Neural cell (in vitro differentiated cells): ENCODE results near the gene THAP4. TPM values are rescaled to one million over a fixed set of nuclear protein-coding genes. Genes with fewer than 3 reads are reported as not detected.

Experiments used
- H2AFZ ChIP-seq: fragments of 200-600, 300-800 bp; sonication (generic), shearing (Covaris generic); 2 replicates; pipeline ENCODE4 v1.6.0; 2014; ENCODE audit warnings: low read depth, mild to moderate bottlenecking, antibody characterized with exemption, low read length, moderate library complexity
- H3F3A ChIP-seq: fragments of 200-600 bp; shearing (Covaris generic); 2 replicates; pipeline ENCODE4 v1.6.1; 2016; ENCODE audit warnings: mild to moderate bottlenecking, moderate library complexity, mixed read lengths, antibody characterized with exemption, low read length; ENCODE audit not compliant: insufficient read depth, poor library complexity, severe bottlenecking
- H3K27ac ChIP-seq: fragments of 200-600, 300-800 bp; sonication (generic), shearing (Covaris generic); 2 replicates; pipeline ENCODE4 v1.5.1; 2014; ENCODE audit warnings: mild to moderate bottlenecking, low read length, moderate library complexity
- H3K27me3 ChIP-seq: fragments of 300-800, 200-600 bp; sonication (generic), shearing (Covaris generic); 2 replicates; pipeline ENCODE4 v1.6.0; 2014; ENCODE audit warnings: mild to moderate bottlenecking, low read depth, low read length, moderate library complexity; ENCODE audit not compliant: insufficient read depth
- H3K36me3 ChIP-seq: fragments of 300-800, 200-600 bp; sonication (generic), shearing (Covaris generic); 2 replicates; pipeline ENCODE4 v1.5.1; 2014; ENCODE audit warnings: mild to moderate bottlenecking, antibody characterized with exemption, low read length, moderate library complexity; ENCODE audit not compliant: insufficient read depth
- H3K4me2 ChIP-seq: fragments of 300-800, 200-600 bp; sonication (generic), shearing (Covaris generic); 2 replicates; pipeline ENCODE4 v1.6.0; 2014; ENCODE audit warnings: mild to moderate bottlenecking, low read length
- H3K4me3 ChIP-seq: fragments of 300-800, 200-600 bp; sonication (generic), shearing (Covaris generic); 2 replicates; pipeline ENCODE4 v1.5.1; 2014; ENCODE audit warnings: mild to moderate bottlenecking, low read length, moderate library complexity
- H3K79me2 ChIP-seq: fragments of 200-600 bp; shearing (Covaris generic); replicated peaks from 2 replicates; pipeline ENCODE4 v1.6.0; 2014; ENCODE audit warnings: mild to moderate bottlenecking, low read length, moderate library complexity; ENCODE audit not compliant: insufficient read depth
- H3K9ac ChIP-seq: fragments of 300-800, 200-600 bp; sonication (generic), shearing (Covaris generic); 2 replicates; pipeline ENCODE4 v1.6.1; 2016; ENCODE audit warnings: mild to moderate bottlenecking, low read length, mixed read lengths
- H3K9me2 ChIP-seq: fragments of 200-600 bp; shearing (Covaris generic); 2 replicates; pipeline ENCODE4 v1.6.1; 2016; ENCODE audit warnings: mild to moderate bottlenecking, low read length, mixed read lengths; ENCODE audit not compliant: insufficient read depth
- H3K9me3 ChIP-seq: fragments of 200-600, 300-800 bp; sonication (generic), shearing (Covaris generic); 2 replicates; pipeline ENCODE4 v1.6.1; 2016; ENCODE audit warnings: mild to moderate bottlenecking, mixed run types, low read length, moderate library complexity, mixed read lengths
- H4K20me1 ChIP-seq: fragments of 200-600 bp; shearing (Covaris generic); 2 replicates; pipeline ENCODE4 v1.6.1; 2016; ENCODE audit warnings: mild to moderate bottlenecking, mixed run types; ENCODE audit not compliant: insufficient read depth
- CTCF ChIP-seq: fragments of 450-650 bp; IDR thresholded peaks from 2 replicates; pipeline ENCODE4 v1.5.1; 2014; ENCODE audit warnings: antibody characterized with exemption, mild to moderate bottlenecking, moderate library complexity; ENCODE audit not compliant: poor library complexity, severe bottlenecking
- EP300 ChIP-seq: fragments of 450-650 bp; conservative IDR thresholded peaks from 2 replicates; pipeline ENCODE4 v1.6.1; 2014; ENCODE audit warnings: antibody characterized with exemption, mild to moderate bottlenecking, moderate library complexity; ENCODE audit not compliant: poor library complexity, severe bottlenecking
- EZH2 ChIP-seq: fragments of 200-600, 300-800 bp; shearing (Covaris generic), sonication (generic); IDR thresholded peaks from 2 replicates; pipeline ENCODE4 v1.6.1; 2014; ENCODE audit warnings: antibody characterized with exemption, low read length, borderline replicate concordance, mild to moderate bottlenecking; ENCODE audit not compliant: insufficient read depth, poor library complexity, severe bottlenecking
- MXI1 ChIP-seq: fragments of 450-650 bp; conservative IDR thresholded peaks from 2 replicates; pipeline ENCODE4 v1.6.1; 2014; ENCODE audit warnings: antibody characterized with exemption, mild to moderate bottlenecking; ENCODE audit not compliant: poor library complexity, severe bottlenecking
- POLR2AphosphoS5 ChIP-seq: IDR thresholded peaks from 2 replicates; pipeline ENCODE4 v1.6.1; 2012
- RAD21 ChIP-seq: fragments of 450-650 bp; conservative IDR thresholded peaks from 2 replicates; pipeline ENCODE4 v1.6.1; 2014; ENCODE audit warnings: antibody characterized with exemption, mild to moderate bottlenecking, moderate library complexity
- REST ChIP-seq: IDR thresholded peaks from 2 replicates; pipeline ENCODE4 v1.6.1; 2012; ENCODE audit warnings: borderline replicate concordance
- SMC3 ChIP-seq: fragments of 450-650 bp; conservative IDR thresholded peaks from 2 replicates; pipeline ENCODE4 v1.6.1; 2014; ENCODE audit warnings: antibody characterized with exemption, mild to moderate bottlenecking, moderate library complexity; ENCODE audit not compliant: poor library complexity
- TAF1 ChIP-seq: IDR thresholded peaks from 2 replicates; pipeline ENCODE4 v1.6.1; 2012; ENCODE audit warnings: low read depth
- polyA plus RNA-seq: library from polyadenylated mRNA; depleted of rRNA; stranded (reverse); fragments of >200 nt; gene quantifications from 2 replicates; pipeline ENCODE4 v1.2.3, GENCODE V29; 2014

Gene THAP4
- polyA plus RNA-seq, 1 donor from 2014 or later, result 30.8 TPM

GRCh38 chr2:241559323-241560161 lies 77.4 kb downstream of the THAP4 start:
- H3K4me3 ChIP-seq, result peak overlapping the region; percentile 55
- H3K36me3 ChIP-seq, result no peaks in the 10 kb centered on the region
- H3F3A ChIP-seq, result no peaks in the 10 kb centered on the region
- TF ChIP-seq MXI1 (no peak), CTCF (no peak), REST (no peak), TAF1 (no peak), EP300 (no peak), RAD21 (no peak), EZH2 (no peak), SMC3 (no peak), POLR2AphosphoS5 (no peak)
- H3K9me2 ChIP-seq, result no peaks in the 10 kb centered on the region
- H3K9ac ChIP-seq, result peak overlapping the region; percentile 38
- peaks cover 15% of the 10 kb centered on the region for H3K9me3 ChIP-seq
- H2AFZ ChIP-seq, result no peak overlapping the region
- H4K20me1 ChIP-seq, result no peaks in the 10 kb centered on the region
- no peaks in the 10 kb centered on the region for H3K79me2 ChIP-seq
- H3K27ac ChIP-seq, result no peak overlapping the region
- no peak overlapping the region for H3K4me2 ChIP-seq
- H3K27me3 ChIP-seq, result peaks cover 36% of the 10 kb centered on the region

GRCh38 chr2:241558532-241559322 lies 78.2 kb downstream of the THAP4 start, which contains the start of gene BOK:
BOK (plus strand) TSS chr2:241558745; CDS start chr2:241559484, 739 bp downstream.
- TF ChIP-seq POLR2AphosphoS5 (no peak), EP300 (no peak), RAD21 (no peak), CTCF (no peak), EZH2 (peak; percentile 60), SMC3 (no peak)
- Histone ChIP-seq H3K36me3 (no peaks in the 10 kb centered on the region), H2AFZ (no peak within 1 kb of the TSS), H3K9ac (peak within 1 kb of the TSS; percentile 38), H3K27ac (no peak within 1 kb of the TSS), H3K9me2 (no peaks in the 10 kb centered on the region), H3K4me3 (peak within 1 kb of the TSS; percentile 55), H3K9me3 (peaks cover 15% of the 10 kb centered on the region), H3K27me3 (peaks cover 36% of the 10 kb centered on the region), H4K20me1 (no peaks in the 10 kb centered on the region), H3K79me2 (no peaks in the 10 kb centered on the region), H3K4me2 (no peak within 1 kb of the TSS), H3F3A (no peaks in the 10 kb centered on the region)
